Caco-2 (cell line): ENCODE measurements around the gene JPT2. TPM values are rescaled to one million over a fixed set of nuclear protein-coding genes. Genes with fewer than 3 reads are reported as not detected.

Source experiments
- BruUV-seq: library from RNA; stranded (reverse); fragments of 400-500 nt; replicated peaks from 2 replicates; lab custom pipeline; 2021; lab: Mats Ljungman, UMichigan
- CTCF ChIA-PET: fragments of 300-600 bp; sonication (Branson Sonifier 250); formaldehyde crosslinking; loops from one replicate; lab custom pipeline; 2022; ENCODE audit warnings: antibody characterized with exemption; lab: Charles Lee
- POLR2A ChIA-PET: fragments of 300-600 bp; sonication (Branson Sonifier 250); formaldehyde crosslinking; loops from one replicate; lab custom pipeline; 2022; ENCODE audit warnings: antibody characterized with exemption; lab: Charles Lee
- DNase-seq, 2 experiments: peaks; one replicate each; pipeline versions ENCODE4 v3.0.0 to v3.0.0-alpha.2; 2020 to 2022
- H3K27me3 ChIP-seq: replicated peaks from 2 replicates; pipeline ENCODE4 v1.6.0; 2011; ENCODE audit warnings: low read length; ENCODE audit not compliant: control insufficient read depth, insufficient read depth
- H3K36me3 ChIP-seq: 2 replicates; pipeline ENCODE4 v1.5.1; 2011; ENCODE audit warnings: low read length; ENCODE audit not compliant: control insufficient read depth, insufficient read depth
- H3K4me1 ChIP-seq: fragments of 250-450 bp; sonication (Bioruptor Pico); 2 replicates; pipeline ENCODE4 v1.5.1; 2020; ENCODE audit warnings: mild to moderate bottlenecking
- H3K4me3 ChIP-seq: 2 replicates; pipeline ENCODE4 v1.5.1; 2011; ENCODE audit warnings: low read depth, mild to moderate bottlenecking, control low read depth, low read length
- H3K9me3 ChIP-seq: fragments of 250-450 bp; sonication (Bioruptor Pico); 2 replicates; pipeline ENCODE4 v1.5.1; 2020; ENCODE audit warnings: mild to moderate bottlenecking, moderate library complexity
- H3K27ac Mint-ChIP-seq: one replicate; pipeline ENCODE4 v1.8.0; 2022; ENCODE audit warnings: mixed read lengths; ENCODE audit not compliant: unreplicated experiment
- H3K27me3 Mint-ChIP-seq: one replicate; pipeline ENCODE4 v1.8.0; 2022; ENCODE audit warnings: mixed read lengths; ENCODE audit not compliant: insufficient read depth, unreplicated experiment
- H3K36me3 Mint-ChIP-seq: one replicate; pipeline ENCODE4 v1.8.0; 2022; ENCODE audit warnings: mild to moderate bottlenecking, mixed read lengths; ENCODE audit not compliant: insufficient read depth, unreplicated experiment
- H3K4me1 Mint-ChIP-seq: one replicate; pipeline ENCODE4 v1.8.0; 2022; ENCODE audit warnings: low read depth, mixed read lengths; ENCODE audit not compliant: unreplicated experiment
- H3K4me3 Mint-ChIP-seq: one replicate; pipeline ENCODE4 v1.8.0; 2022; ENCODE audit warnings: mild to moderate bottlenecking, moderate library complexity, mixed read lengths; ENCODE audit not compliant: unreplicated experiment
- H3K9me3 Mint-ChIP-seq: one replicate; pipeline ENCODE4 v1.8.0; 2022; ENCODE audit warnings: mixed read lengths; ENCODE audit not compliant: unreplicated experiment
- intact Hi-C: fragments of 100-400 bp; cut with micrococcal nuclease; formaldehyde crosslinking; loops from one replicate; pipeline ENCODE4 v1.10.0; 2022; ENCODE audit not compliant: unreplicated experiment
- total RNA-seq: library from RNA; stranded (reverse); gene quantifications from 2 replicates; pipeline ENCODE4 v1.2.3, GENCODE V29; 2022
- TF ChIP-seq, protein P1 (sequence below), 2 experiments: fragments of 200-600 bp in 1 of 2; IDR thresholded peaks; 1 replicate in 1 of 2; 2 replicates in 1 of 2; pipeline versions ENCODE4 v1.5.1 to v1.8.0; 2011 to 2022; ENCODE audit warnings: antibody characterized with exemption in 1 of 2, control low read depth in 1 of 2, inconsistent platforms in 1 of 2, low read depth in 1 of 2, low read length in 1 of 2, mild to moderate bottlenecking in 1 of 2, moderate library complexity in 1 of 2; ENCODE audit not compliant: insufficient read depth in 1 of 2, severe bottlenecking in 1 of 2, unreplicated experiment in 1 of 2

Gene JPT2
- total RNA-seq, 1 experiment from 2014 or later, result 178 TPM

DNA sequence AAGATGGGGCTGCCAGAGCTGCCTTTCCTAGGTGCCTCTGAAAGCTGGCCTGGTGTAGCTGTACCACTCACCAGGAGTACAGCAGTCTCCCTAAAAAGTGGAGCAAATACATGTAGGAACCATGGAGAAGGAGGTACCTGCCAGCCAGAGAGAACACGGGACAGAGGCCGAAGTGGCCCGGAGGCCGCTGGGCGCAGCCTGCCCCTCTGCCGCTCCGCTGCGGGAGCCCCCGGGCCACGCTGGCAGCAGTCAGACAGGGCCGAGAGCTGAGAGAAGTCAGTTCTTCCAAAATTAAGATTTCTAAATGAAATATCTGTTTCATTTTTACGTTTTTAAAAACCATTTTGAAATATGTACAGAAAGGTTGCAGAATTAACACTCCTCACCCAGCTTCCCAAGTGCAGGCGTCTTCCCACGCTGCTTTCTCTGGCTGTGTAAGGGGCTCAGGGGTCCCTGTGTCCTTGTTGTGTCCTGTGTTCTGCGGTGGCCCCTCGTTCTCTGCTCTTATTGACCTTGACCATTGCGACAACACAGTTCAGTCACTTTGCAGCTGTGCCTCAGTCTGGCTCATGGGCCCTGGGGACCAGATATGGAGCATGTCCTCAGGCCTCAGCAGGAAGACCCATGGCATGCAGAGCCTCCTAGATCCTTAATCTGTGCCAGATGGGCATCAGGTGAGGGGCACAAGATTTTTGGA, 32.9 kb downstream of the JPT2 start:
- Mint-ChIP-seq H3K27me3 (no peaks in the 10 kb centered on the region), H3K4me3 (no peak overlapping the region), H3K4me1 (no peaks in the 10 kb centered on the region), H3K9me3 (no peaks in the 10 kb centered on the region), H3K36me3 (peaks cover 12% of the 10 kb centered on the region), H3K27ac (no peak overlapping the region)
- Histone ChIP-seq H3K9me3 (no peaks in the 10 kb centered on the region), H3K27me3 (no peaks in the 10 kb centered on the region), H3K36me3 (no peaks in the 10 kb centered on the region), H3K4me3 (no peak overlapping the region), H3K4me1 (no peaks in the 10 kb centered on the region)
- POLR2A ChIA-PET, result interaction anchor here (0.6 kb wide), 1 partner anchor 402 kb away, joined by 5 read pairs; no protein-coding TSS in a partner anchor
- intact Hi-C loops, result no loop called here
- BruUV-seq, result no TSS peak
- CTCF ChIA-PET, result interaction anchor here (0.6 kb wide), 1 partner anchor 184 kb away, joined by 3 read pairs; no protein-coding TSS in a partner anchor
- TF ChIP-seq, protein P1, sequence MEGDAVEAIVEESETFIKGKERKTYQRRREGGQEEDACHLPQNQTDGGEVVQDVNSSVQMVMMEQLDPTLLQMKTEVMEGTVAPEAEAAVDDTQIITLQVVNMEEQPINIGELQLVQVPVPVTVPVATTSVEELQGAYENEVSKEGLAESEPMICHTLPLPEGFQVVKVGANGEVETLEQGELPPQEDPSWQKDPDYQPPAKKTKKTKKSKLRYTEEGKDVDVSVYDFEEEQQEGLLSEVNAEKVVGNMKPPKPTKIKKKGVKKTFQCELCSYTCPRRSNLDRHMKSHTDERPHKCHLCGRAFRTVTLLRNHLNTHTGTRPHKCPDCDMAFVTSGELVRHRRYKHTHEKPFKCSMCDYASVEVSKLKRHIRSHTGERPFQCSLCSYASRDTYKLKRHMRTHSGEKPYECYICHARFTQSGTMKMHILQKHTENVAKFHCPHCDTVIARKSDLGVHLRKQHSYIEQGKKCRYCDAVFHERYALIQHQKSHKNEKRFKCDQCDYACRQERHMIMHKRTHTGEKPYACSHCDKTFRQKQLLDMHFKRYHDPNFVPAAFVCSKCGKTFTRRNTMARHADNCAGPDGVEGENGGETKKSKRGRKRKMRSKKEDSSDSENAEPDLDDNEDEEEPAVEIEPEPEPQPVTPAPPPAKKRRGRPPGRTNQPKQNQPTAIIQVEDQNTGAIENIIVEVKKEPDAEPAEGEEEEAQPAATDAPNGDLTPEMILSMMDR (IDR thresholded peaks at IDR 0.05; ENCODE audit: insufficient read depth in 1 of 2, low read depth in 1 of 2, low read length in 1 of 2, severe bottlenecking in 1 of 2, unreplicated experiment in 1 of 2), result no peak
- DNase-seq, result no peak

DNA sequence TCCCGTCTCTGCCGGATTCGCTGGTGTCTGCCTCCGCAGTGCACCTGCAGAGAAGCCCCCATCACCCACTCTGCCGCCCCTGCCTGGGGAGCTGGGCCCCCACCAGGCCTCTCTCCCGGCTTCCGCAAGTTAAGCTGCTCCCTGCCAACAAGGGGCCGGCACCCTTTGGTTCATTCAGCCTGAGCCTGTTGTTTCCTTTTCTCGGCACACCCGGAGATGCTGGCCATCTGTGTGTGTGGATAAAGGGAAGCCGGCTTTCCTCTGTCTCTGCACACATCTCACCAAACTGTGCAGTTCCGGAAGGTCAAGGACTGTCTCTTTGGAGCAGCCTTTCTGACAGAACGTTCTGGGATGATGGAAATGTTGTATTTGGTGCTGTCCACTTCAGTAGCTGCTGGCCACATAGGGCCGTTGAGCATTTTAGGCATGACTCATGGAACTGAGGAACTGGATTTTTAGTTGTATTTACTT, 34.7 kb downstream of the JPT2 start:
- POLR2A ChIA-PET, result no interaction called here

DNA sequence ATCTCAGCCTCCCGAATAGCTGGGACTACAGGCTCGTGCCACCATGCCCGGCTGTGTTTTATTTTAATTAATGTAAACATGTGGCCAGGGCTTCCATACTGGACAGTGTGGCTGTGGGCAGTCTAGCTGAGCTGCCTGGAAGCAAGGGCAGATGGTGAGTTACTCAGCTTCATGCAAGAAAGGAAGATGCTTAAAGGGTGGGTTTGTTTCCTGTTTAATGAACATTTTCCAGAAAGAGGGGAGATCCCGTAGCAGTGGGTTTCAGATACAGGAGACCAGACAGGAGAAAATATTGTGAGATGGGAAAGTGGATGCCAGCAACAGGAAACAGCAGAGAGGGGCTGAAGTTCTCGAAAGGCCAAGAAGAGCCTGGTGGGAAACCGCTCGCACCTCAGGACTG, 35.3 kb downstream of the JPT2 start:
- Mint-ChIP-seq H3K9me3 (no peaks in the 10 kb centered on the region), H3K4me3 (no peak overlapping the region), H3K36me3 (no peaks in the 10 kb centered on the region), H3K27me3 (no peaks in the 10 kb centered on the region), H3K4me1 (no peaks in the 10 kb centered on the region), H3K27ac (no peak overlapping the region)
- DNase-seq, result no peak
- POLR2A ChIA-PET, result no interaction called here
- no peaks in the 10 kb centered on the region for H3K4me1 ChIP-seq
- TF ChIP-seq, protein P1 (IDR thresholded peaks at IDR 0.05; ENCODE audit: insufficient read depth in 1 of 2, low read depth in 1 of 2, low read length in 1 of 2, severe bottlenecking in 1 of 2, unreplicated experiment in 1 of 2), result no peak
- no peaks in the 10 kb centered on the region for H3K36me3 ChIP-seq
- intact Hi-C loops, result no loop called here
- no peaks in the 10 kb centered on the region for H3K27me3 ChIP-seq
- no peak overlapping the region for H3K4me3 ChIP-seq
- CTCF ChIA-PET, result no interaction called here
- H3K9me3 ChIP-seq, result no peaks in the 10 kb centered on the region
- no TSS peak for BruUV-seq

More for the DNA sequence above, 34.7 kb downstream of the JPT2 start:
- Mint-ChIP-seq H3K9me3 (no peaks in the 10 kb centered on the region), H3K4me1 (no peaks in the 10 kb centered on the region), H3K4me3 (no peak overlapping the region), H3K27me3 (no peaks in the 10 kb centered on the region), H3K36me3 (no peaks in the 10 kb centered on the region), H3K27ac (no peak overlapping the region)
- CTCF ChIA-PET, result no interaction called here
- no peaks in the 10 kb centered on the region for H3K36me3 ChIP-seq
- no peak for DNase-seq
- H3K27me3 ChIP-seq, result no peaks in the 10 kb centered on the region
- no TSS peak for BruUV-seq
- TF ChIP-seq, protein P1 (IDR thresholded peaks at IDR 0.05; ENCODE audit: insufficient read depth in 1 of 2, low read depth in 1 of 2, low read length in 1 of 2, severe bottlenecking in 1 of 2, unreplicated experiment in 1 of 2), result no peak
- intact Hi-C loops, result no loop called here
- H3K9me3 ChIP-seq, result no peaks in the 10 kb centered on the region
- H3K4me3 ChIP-seq, result no peak overlapping the region
- H3K4me1 ChIP-seq, result no peaks in the 10 kb centered on the region
